Esophagus squamous epithelium (tissue), 5 donors: Measurements from ENCODE around the gene ZDHHC3. TPM values are rescaled to one million over a fixed set of nuclear protein-coding genes. Genes with fewer than 3 reads are reported as not detected.

Experiments
- DNase-seq: peaks from one replicate; lab custom pipeline; 2025; lab: John Stamatoyannopoulos, UW
- H3K27ac ChIP-seq, 4 donors: fragments of 200-600 bp; sonication (generic); one replicate each; pipeline ENCODE4 v1.5.1; 2016 to 2019; ENCODE audit warnings: mild to moderate bottlenecking in 1 of 4
- H3K27me3 ChIP-seq, 4 donors: fragments of 200-600 bp; sonication (generic); 1 replicate in 3 of 4; 2 replicates in 1 of 4; pipeline versions ENCODE4 v1.5.1 to v1.6.0; 2017 to 2021; ENCODE audit warnings: antibody characterized with exemption in 1 of 4
- H3K36me3 ChIP-seq, 3 donors: fragments of 200-600 bp; sonication (generic); one replicate each; pipeline ENCODE4 v1.5.1; 2016 to 2019
- H3K4me1 ChIP-seq, 3 donors: fragments of 200-600 bp; sonication (generic); one replicate each; pipeline ENCODE4 v1.5.1; 2017 to 2019
- H3K4me3 ChIP-seq, 4 donors: fragments of 200-600 bp; sonication (generic); 1 replicate in 3 of 4; 2 replicates in 1 of 4; pipeline ENCODE4 v1.5.1; 2016 to 2019; ENCODE audit warnings: mild to moderate bottlenecking in 2 of 4, moderate library complexity in 1 of 4
- H3K9me3 ChIP-seq, 3 donors: fragments of 200-600 bp; sonication (generic); one replicate each; pipeline ENCODE4 v1.5.1; 2016 to 2019
- CTCF ChIP-seq, 6 experiments: fragments of 450-650 bp in 4 of 6; fragments of 200-600 bp in 2 of 6; sonication (generic) in 2 of 6; IDR thresholded peaks; one replicate each; pipeline ENCODE4 v1.5.1; 2016 to 2019; ENCODE audit warnings: antibody characterized with exemption in 6 of 6, mild to moderate bottlenecking in 4 of 6, moderate library complexity in 4 of 6
- POLR2A ChIP-seq, 4 donors: fragments of 450-650 bp; IDR thresholded peaks; one replicate each; pipeline ENCODE4 v1.6.1; 2017; ENCODE audit warnings: antibody characterized with exemption in 4 of 4, mild to moderate bottlenecking in 4 of 4, moderate library complexity in 3 of 4
- WGBS, 2 donors: methylation state at CpG; one replicate each; pipeline ENCODE4 v1.1.5; 2018; 5-methylcytosine and 5-hydroxymethylcytosine counted together
- intact Hi-C: fragments of 100-400 bp; cut with DNase I; formaldehyde crosslinking; loops from one replicate; pipeline ENCODE4 v1.15.0; 2022
- total RNA-seq, 4 donors: library from RNA; depleted of rRNA; stranded (reverse); fragments of >200 nt; gene quantifications; one replicate each; pipeline ENCODE4 v1.1.0, GENCODE V29; 2016
- donor health status: DM: yes; HTN: yes; CAD: no.

Gene ZDHHC3
- total RNA-seq, 4 donors from 2014 or later, result 64.6 to 93.8 (median 73.0) TPM

GRCh38 chr3:45003406-45003805 lies 27.4 kb upstream of the ZDHHC3 start:
- no peak for TF ChIP-seq CTCF (IDR thresholded peaks at IDR 0.05)
- no peak for TF ChIP-seq POLR2A (IDR thresholded peaks at IDR 0.05)
- no peak overlapping the region for H3K27ac ChIP-seq

GRCh38 chr3:45002720-45003119 lies 26.7 kb upstream of the ZDHHC3 start:
- intact Hi-C loops, result no loop called here
- WGBS, 2 donors, result 70 to 79% methylated on average over 2 of the region's 3 CpGs
- H3K27ac ChIP-seq, result no peak overlapping the region

More at GRCh38 chr3:45003406-45003805, 27.4 kb upstream of the ZDHHC3 start:
- Histone ChIP-seq H3K36me3 (peaks cover 0 to 93% (median 5%) of the 10 kb centered on the region in 3 donors), H3K4me3 (no peak overlapping the region), H3K9me3 (no peaks in the 10 kb centered on the region), H3K4me1 (peaks cover 0 to 19% (median 0%) of the 10 kb centered on the region in 3 donors), H3K27me3 (no peaks in the 10 kb centered on the region)
- DNase-seq, result no peak
- intact Hi-C loops, result no loop called here

GRCh38 chr3:45002139-45002660 lies 26.2 kb upstream of the ZDHHC3 start:
- intact Hi-C loops, result no loop called here
- no peaks in the 10 kb centered on the region for H3K9me3 ChIP-seq
- DNase-seq, result no peak
- peaks cover 0 to 93% (median 17%) of the 10 kb centered on the region in 3 donors for H3K36me3 ChIP-seq
- 63 to 72% methylated on average over 2 of the region's 2 CpGs for WGBS, 2 donors
- H3K27me3 ChIP-seq, result no peaks in the 10 kb centered on the region
- no peak overlapping the region for H3K4me3 ChIP-seq
- no peak overlapping the region for H3K27ac ChIP-seq
- TF ChIP-seq POLR2A (IDR thresholded peaks at IDR 0.05), result no peak
- H3K4me1 ChIP-seq, result peaks cover 0 to 13% (median 0%) of the 10 kb centered on the region in 3 donors

More at GRCh38 chr3:45002720-45003119, 26.7 kb upstream of the ZDHHC3 start:
- no peak for TF ChIP-seq POLR2A (IDR thresholded peaks at IDR 0.05)
- no peak for TF ChIP-seq CTCF (IDR thresholded peaks at IDR 0.05)
- Histone ChIP-seq H3K36me3 (peaks cover 0 to 93% (median 12%) of the 10 kb centered on the region in 3 donors), H3K27me3 (no peaks in the 10 kb centered on the region), H3K4me3 (no peak overlapping the region), H3K9me3 (no peaks in the 10 kb centered on the region), H3K4me1 (peaks cover 0 to 13% (median 0%) of the 10 kb centered on the region in 3 donors)
- DNase-seq, result no peak

- no peak for DNase-seq
- H3K27ac ChIP-seq, result no peak overlapping the region
- TF ChIP-seq CTCF (IDR thresholded peaks at IDR 0.05) (no peak), POLR2A (IDR thresholded peaks at IDR 0.05) (no peak)
- no peaks in the 10 kb centered on the region for H3K27me3 ChIP-seq
- H3K4me3 ChIP-seq, result no peak overlapping the region
- 87 to 95% methylated on average over 3 of the region's 3 CpGs for WGBS, 2 donors
- peaks cover 0 to 93% (median 19%) of the 10 kb centered on the region in 3 donors for H3K36me3 ChIP-seq
- H3K9me3 ChIP-seq, result no peaks in the 10 kb centered on the region
- peaks cover 0 to 13% (median 0%) of the 10 kb centered on the region in 3 donors for H3K4me1 ChIP-seq
- intact Hi-C loops, result no loop called here
Measured at GRCh38 chr3:45001738-45002137, 25.8 kb upstream of the ZDHHC3 start.

GRCh38 chr3:45000823-45001222 lies 24.8 kb upstream of the ZDHHC3 start:
- H3K36me3 ChIP-seq, result peaks cover 0 to 99% (median 19%) of the 10 kb centered on the region in 3 donors
- H3K9me3 ChIP-seq, result no peaks in the 10 kb centered on the region
- H3K27ac ChIP-seq, result no peak overlapping the region
- H3K27me3 ChIP-seq, result no peaks in the 10 kb centered on the region
- peaks cover 0 to 19% (median 2%) of the 10 kb centered on the region in 3 donors for H3K4me1 ChIP-seq
- TF ChIP-seq CTCF (IDR thresholded peaks at IDR 0.05), result no peak
- no peak for TF ChIP-seq POLR2A (IDR thresholded peaks at IDR 0.05)
- no peak for DNase-seq
- WGBS, 2 donors, result 94 to 95% methylated on average over 4 of the region's 4 CpGs
- no peak overlapping the region for H3K4me3 ChIP-seq
- intact Hi-C loops, result no loop called here
